Mucosa of descending colon (tissue), 3 donors: ENCODE measurements around the gene IGSF21. TPM values are rescaled to one million over a fixed set of nuclear protein-coding genes. Genes with fewer than 3 reads are reported as not detected.

Experiments
- ATAC-seq: fragments of 200-7000 bp; cut with Tn5 transposase; one replicate; pipeline ENCODE4 v1.9.1; 2020; ENCODE audit warnings: mild to moderate bottlenecking, moderate library complexity
- DNase-seq, 3 donors: peaks; one replicate each; pipeline ENCODE4 v3.0.0-alpha.2; 2020
- H3K36me3 ChIP-seq: fragments of 200-600 bp; one replicate; pipeline ENCODE4 v1.8.0; 2021; ENCODE audit warnings: low read depth, mild to moderate bottlenecking
- H3K4me1 ChIP-seq: fragments of 200-600 bp; one replicate; pipeline ENCODE4 v1.8.0; 2021; ENCODE audit warnings: low read depth, mild to moderate bottlenecking
- H3K4me3 ChIP-seq: fragments of 200-600 bp; one replicate; pipeline ENCODE4 v1.8.0; 2021; ENCODE audit warnings: mild to moderate bottlenecking
- H3K9me3 ChIP-seq: fragments of 200-600 bp; one replicate; pipeline ENCODE4 v1.8.0; 2021; ENCODE audit warnings: mild to moderate bottlenecking
- intact Hi-C, 2 donors: fragments of 100-400 bp; cut with DNase I in 1 of 2; cut with micrococcal nuclease in 1 of 2; formaldehyde crosslinking; loops; one replicate each; pipeline versions ENCODE4 v1.11.0 to v1.11.1; 2022; cut with DNase I, micrococcal nuclease
- total RNA-seq, 3 donors: library from RNA; stranded (reverse); fragmentation: NEBNext Ultra II Directional in 2 of 3; extraction: Animal tissue kit (Norgen Biotek cat#: 25700) in 2 of 3; gene quantifications; one replicate each; pipeline versions ENCODE4 v1.2.1 to v1.2.4, GENCODE V29; 2021 to 2023
- TF ChIP-seq, protein P1 (sequence below): fragments of 200-600 bp; IDR thresholded peaks from one replicate; pipeline ENCODE4 v1.8.0; 2022; ENCODE audit warnings: antibody characterized with exemption, mild to moderate bottlenecking
- donor health status: DM: no; HTN: no; CAD: no; lungs with moderate emphysema.
- donor health status: DM: no; HTN: no; CAD: no.
- donor health status: DM: no; HTN: yes; CAD: no.

Gene IGSF21
- total RNA-seq, 3 donors from 2014 or later, result 0.70 to 1.4 (median 0.96) TPM

DNA sequence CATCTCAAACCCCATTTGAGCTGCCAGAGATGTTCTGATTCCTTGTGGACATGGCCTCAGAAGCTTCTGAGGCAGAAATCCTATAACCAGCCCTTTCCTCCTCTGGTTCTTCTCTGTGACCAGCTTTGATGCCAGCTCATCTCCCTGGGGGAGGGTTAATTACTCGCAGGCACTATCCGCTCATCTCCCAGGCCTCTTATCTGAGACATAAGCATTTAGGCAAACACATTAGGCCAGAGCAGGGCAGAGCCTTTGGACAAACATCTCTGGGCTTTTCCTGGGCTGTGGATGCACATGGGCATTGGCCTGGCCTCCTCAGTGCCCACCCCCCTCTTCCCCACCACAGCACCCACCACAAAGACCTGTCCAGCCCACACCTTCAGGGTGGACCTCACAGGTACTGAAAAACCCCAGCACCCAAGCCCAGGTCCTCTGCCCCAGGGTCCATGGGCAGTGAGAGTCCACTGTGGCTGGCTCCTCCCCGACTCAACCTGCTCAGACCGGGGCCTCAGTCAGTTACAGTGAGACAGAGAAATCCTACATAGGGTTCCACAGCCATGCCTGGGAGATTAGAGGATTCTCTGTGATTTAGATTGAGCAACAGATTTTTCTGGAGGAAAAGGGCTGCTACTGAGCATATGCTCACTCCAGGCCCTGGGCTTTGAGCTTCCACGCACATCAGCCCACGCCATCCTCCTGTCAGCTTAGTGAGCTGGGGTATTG lies 26.9 kb downstream of the IGSF21 start:
- Histone ChIP-seq H3K4me3 (no peak overlapping the region), H3K4me1 (no peaks in the 10 kb centered on the region), H3K36me3 (no peaks in the 10 kb centered on the region), H3K9me3 (no peaks in the 10 kb centered on the region)
- ATAC-seq, result no peak
- TF ChIP-seq, protein P1, sequence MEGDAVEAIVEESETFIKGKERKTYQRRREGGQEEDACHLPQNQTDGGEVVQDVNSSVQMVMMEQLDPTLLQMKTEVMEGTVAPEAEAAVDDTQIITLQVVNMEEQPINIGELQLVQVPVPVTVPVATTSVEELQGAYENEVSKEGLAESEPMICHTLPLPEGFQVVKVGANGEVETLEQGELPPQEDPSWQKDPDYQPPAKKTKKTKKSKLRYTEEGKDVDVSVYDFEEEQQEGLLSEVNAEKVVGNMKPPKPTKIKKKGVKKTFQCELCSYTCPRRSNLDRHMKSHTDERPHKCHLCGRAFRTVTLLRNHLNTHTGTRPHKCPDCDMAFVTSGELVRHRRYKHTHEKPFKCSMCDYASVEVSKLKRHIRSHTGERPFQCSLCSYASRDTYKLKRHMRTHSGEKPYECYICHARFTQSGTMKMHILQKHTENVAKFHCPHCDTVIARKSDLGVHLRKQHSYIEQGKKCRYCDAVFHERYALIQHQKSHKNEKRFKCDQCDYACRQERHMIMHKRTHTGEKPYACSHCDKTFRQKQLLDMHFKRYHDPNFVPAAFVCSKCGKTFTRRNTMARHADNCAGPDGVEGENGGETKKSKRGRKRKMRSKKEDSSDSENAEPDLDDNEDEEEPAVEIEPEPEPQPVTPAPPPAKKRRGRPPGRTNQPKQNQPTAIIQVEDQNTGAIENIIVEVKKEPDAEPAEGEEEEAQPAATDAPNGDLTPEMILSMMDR, result no peak
- intact Hi-C loops, result no loop called here
- DNase-seq, result no peak

DNA sequence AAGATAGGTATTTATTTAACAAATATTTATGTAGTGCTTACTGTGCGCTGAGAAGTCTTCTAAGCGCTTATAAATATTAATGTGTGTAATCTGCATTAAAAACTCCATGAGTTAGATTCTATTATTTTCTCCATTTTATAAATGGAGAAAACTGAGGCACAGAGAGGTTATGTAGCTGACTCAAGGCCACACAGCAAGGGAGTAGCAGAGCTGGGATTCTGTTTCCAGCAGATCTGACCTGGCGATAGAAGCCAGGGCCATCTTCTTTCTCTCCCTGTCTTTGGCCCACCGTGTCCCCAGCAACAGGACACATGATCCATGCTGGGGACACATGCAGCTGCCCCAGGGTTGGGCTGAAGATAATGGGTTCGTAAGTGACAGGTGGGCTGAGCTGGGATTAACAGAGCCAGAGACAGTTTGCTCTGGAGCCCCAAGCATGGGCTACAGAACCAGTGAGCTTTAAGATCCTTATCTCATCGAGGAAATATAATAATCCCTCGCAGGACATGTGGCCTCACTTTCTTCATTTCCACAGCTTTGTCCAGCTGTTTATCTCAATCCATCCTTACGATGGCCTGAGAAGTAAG lies 30.3 kb downstream of the IGSF21 start:
- DNase-seq (no peak), ATAC-seq (no peak)
- intact Hi-C loops, result no loop called here
- H3K4me1 ChIP-seq, result no peaks in the 10 kb centered on the region
- TF ChIP-seq, protein P1, result no peak
- H3K4me3 ChIP-seq, result no peak overlapping the region
- H3K9me3 ChIP-seq, result no peaks in the 10 kb centered on the region
- H3K36me3 ChIP-seq, result no peaks in the 10 kb centered on the region

DNA sequence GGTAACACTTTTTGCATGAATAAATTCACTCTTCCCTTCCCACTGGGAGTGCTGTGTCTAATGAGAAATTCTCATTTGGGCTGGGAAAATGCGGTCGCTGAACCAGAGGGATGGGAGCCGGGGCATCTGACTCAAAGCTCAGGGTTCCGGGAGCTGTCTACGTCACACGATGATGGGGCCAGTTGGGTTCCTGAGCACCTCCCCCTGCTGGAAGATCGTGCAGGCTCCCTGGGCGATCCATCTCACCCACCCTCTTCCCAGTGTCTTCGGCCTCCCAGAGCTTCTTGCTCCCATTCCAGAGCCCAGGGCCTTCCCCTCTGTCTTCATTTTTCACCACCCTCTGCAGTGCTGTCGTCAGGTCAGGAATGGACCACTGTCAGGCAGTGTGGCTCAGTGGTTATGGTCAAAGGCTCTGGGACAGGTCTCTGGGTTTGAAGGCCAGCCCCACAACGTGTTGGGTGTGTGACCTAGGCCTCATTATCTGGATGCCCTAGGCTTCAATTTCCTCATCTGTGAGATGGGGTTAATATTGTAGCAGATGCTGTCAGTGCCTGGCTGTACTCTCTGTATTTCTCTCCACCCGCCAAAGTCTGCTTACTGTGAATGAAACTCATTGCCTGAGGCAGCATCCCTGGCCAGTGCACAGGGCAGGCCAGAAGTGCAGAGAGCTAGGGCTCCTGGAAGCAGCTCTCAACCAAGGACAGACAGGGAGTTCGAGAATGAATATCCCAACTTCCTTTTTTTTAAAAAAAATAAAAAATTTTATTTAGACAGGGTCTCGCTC lies 31.8 kb downstream of the IGSF21 start:
- Histone ChIP-seq H3K4me3 (no peak overlapping the region), H3K4me1 (no peaks in the 10 kb centered on the region), H3K9me3 (no peaks in the 10 kb centered on the region), H3K36me3 (no peaks in the 10 kb centered on the region)
- intact Hi-C loops, result no loop called here
- TF ChIP-seq, protein P1, result no peak
- no peak for DNase-seq
- no peak for ATAC-seq

DNA sequence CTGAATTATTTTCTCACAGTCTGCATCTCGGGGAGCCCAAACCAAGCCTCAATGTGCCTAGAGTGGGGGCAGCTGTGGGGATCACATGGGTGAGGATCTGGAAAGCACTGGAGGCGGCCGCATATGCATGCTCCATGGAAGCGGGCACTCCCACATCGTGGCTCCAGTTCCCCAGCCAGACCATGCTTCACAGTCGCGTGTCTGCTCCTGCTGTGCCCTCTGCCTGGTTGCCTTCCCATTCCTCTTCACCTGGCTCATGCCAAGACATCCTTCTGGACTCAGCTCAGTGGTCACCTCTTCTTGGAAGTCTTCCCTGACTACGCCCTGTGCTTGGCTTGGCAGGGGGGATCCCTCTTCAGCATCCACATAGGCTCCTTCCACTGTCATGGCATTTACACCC lies 32.8 kb downstream of the IGSF21 start:
- no peak for ATAC-seq
- no peaks in the 10 kb centered on the region for H3K9me3 ChIP-seq
- intact Hi-C loops, result no loop called here
- TF ChIP-seq, protein P1, result no peak
- H3K36me3 ChIP-seq, result no peaks in the 10 kb centered on the region
- no peaks in the 10 kb centered on the region for H3K4me1 ChIP-seq
- no peak for DNase-seq
- no peak overlapping the region for H3K4me3 ChIP-seq

DNA sequence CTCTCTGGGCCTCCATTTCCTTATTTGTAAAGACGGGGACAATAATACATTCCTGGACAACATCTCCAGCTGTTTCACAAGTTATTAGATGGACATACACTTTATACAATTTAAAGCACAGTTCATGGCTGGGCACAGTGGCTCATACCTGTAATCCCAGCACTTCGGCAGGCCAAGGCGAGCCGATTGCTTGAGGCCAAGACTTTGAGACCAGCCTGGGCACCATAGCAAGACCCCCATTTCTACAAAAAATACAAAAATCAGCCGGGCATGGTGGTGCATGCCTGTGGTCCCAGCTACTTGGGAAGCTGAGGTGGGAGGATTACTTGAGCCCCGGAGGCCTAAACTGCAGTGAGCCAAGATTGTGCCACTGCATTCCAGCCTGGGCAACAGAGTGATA lies 34.1 kb downstream of the IGSF21 start:
- TF ChIP-seq, protein P1, result no peak
- Histone ChIP-seq H3K9me3 (no peaks in the 10 kb centered on the region), H3K4me3 (no peak overlapping the region), H3K4me1 (peaks cover 12% of the 10 kb centered on the region), H3K36me3 (no peaks in the 10 kb centered on the region)
- DNase-seq, result no peak
- intact Hi-C loops, result no loop called here
- ATAC-seq, result no peak
